M059J (cell line): ENCODE measurements around the gene GADL1. TPM values are rescaled to one million over a fixed set of nuclear protein-coding genes. Genes with fewer than 3 reads are reported as not detected.

ENCODE experiments used
- DNase-seq: peaks from one replicate; pipeline ENCODE4 v3.0.0-alpha.2; 2012; ENCODE audit warnings: low read depth
- total RNA-seq: library from RNA; depleted of rRNA; stranded (reverse); fragments of >200 nt; shearing (Covaris generic); gene quantifications from 2 replicates; pipeline ENCODE4 v1.2.3, GENCODE V29; 2014

The GADL1 gene
- total RNA-seq, 1 experiment from 2014 or later = not detected

DNA sequence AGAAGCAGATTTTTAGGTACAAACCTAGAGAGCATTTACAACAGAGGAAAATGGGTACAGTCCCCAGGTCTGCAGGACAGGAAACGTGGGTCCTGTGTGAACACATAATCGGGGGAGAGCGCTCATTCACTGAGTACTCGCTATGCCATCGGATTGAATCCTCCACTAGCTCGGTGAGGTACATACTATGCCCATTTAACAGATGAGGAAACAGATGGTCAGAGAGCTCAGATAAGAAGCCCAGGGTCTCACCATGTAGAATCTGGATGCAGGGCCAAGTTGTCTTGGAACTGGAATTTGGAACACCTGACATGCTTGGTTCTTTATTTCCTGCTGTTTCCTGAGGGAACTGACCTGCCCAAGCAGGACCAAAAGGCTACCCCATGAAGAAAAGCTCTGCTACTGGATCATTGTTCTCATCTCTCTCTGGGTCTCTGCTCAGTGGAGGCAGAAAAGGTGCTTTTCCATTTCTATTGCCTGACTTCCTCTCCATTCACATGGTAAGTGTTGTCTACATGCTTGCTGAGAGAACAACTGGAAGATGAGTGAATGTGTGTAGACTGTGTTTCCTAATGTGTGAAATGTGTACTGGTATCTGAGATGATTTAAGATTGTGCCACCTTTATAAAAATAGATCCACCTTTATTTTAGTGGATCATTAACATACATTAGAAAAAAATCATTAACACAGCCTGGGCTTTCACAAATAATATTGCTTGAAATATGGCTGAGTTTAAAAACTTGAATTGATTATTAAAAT lies 199.0 kb downstream of the GADL1 start:
- DNase-seq = no peak

GRCh38 chr3:30694668-30695067 lies 199.8 kb downstream of the GADL1 start:
- no peak for DNase-seq

- DNase-seq = no peak
These were observed 200.3 kb downstream of the GADL1 start for GRCh38 chr3:30694148-30694547.

GRCh38 chr3:30693470-30694120 lies 200.9 kb downstream of the GADL1 start:
- peak; percentile 64 for DNase-seq

DNA sequence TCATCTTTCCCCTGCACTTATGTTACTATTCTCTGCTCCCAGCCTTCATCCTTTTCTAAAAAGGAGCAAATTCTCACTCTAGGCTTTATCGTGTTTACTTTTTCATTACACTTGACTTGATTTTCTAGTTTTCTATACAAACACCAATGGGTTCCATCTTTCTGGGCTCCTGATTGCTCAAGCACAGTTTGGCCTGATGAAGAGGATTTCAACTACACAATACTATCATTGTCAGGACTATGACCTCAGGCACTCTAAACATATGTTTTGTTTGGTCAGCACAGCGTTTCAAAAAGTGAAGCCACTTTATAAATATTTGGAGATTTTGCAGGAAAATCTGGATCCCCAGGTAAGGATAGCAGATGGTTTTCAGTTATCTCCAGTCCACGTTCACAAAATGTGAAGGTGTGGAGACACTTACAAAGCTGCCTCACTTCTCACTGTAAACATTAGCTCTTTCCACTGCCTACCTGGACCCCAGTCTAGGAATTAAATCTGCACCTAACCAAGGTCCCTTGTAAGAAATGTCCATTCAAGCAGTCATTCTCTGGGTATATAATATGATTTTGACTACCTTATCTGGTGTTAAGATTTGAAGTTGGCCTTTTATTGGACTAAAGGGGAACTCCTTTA lies 201.8 kb downstream of the GADL1 start:
- DNase-seq = no peak

DNA sequence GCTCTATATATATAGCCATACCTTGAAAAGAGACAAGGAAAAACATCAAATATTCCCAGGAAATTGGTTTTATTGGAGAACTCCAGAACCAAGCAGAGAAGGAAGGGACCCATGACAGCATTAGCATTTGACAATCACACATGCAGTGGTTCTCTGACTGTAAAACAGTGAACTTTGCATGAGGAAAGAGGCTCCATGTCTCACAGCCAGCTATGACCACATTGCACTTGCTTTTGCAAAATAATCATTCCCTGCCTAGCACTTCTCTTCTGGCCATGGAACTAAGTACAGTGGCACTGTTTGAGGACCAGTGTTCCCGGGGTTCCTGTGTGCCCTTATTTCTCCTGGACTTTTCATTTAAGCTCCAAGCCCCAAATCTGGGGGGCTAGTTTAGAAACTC lies 202.5 kb downstream of the GADL1 start:
- no peak for DNase-seq

- DNase-seq = no peak
These were observed 203.1 kb downstream of the GADL1 start for GRCh38 chr3:30691249-30691880.

- no peak for DNase-seq
These were observed 204.3 kb downstream of the GADL1 start for GRCh38 chr3:30690199-30690598.

DNA sequence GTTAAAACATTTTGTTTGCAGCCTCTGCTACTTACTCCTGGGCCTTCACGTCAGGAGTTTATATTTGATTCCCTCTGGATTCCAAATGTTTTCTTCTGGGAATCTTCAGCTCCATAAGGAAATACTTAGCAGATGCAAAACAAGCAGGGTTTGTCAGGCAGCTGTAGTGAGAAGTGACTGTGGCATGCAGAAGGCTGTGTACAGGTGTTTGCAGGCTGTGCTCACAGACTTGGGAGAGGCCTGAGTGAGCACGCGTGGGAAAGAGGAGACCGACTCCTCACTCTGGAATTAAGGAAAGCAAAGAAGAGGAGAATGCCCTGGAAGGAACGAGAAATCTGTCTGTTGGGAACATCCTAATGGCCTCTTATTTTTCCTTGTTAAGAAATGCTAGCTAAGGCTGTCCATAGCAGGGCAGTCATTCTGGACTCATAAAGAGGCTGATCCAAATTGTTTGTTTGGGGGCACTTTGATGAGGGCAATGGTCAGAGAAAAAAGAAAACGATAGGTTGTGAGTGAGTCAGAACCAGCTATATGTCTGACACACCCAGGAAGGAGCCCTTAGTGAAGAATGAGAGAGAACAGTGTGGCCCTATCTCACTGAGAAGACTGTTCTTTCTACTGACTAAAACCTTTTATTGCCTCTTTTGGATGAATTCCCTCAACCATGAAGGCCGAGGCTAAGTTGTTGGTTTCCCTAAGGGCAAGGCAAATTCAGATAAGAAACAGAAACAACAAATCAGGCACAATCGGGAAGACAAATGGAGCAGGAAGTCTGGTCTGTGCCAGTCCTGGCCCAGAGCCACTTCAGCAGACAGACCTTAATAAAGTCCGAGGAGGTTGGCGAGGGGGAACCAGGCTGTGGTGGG lies 205.5 kb downstream of the GADL1 start:
- DNase-seq = peak; percentile 87

DNA sequence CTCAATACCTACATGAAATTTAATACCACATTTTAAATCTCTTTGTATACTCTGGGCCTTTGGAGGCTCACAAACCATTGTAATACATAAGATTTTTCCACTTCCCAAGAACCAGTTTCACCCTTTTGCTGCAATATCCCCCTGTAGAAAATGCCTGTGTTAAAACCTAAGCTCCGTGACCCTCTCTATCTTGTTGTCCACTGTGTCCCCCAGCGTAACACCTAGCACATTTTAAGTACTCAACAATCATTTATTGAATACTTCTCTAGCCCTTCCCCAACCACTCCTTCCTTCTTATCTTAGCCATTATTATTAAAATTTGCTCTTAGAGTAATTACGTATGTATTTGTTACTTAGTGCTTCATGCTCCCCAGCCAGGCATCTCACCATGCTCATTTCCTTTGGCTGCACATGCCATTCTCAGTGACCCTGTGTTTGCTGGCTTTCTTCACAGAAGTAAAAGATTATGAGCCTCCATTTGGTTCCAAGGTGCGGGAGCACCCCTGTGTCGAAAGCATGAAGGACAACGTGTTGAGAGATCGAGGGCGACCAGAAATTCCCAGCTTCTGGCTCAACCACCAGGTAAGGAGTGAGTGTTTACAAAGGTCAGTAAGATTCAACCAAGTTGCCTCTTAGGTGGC lies 206.4 kb downstream of the GADL1 start:
- no peak for DNase-seq

GRCh38 chr3:30686799-30687198 lies 207.7 kb downstream of the GADL1 start:
- DNase-seq = no peak

- DNase-seq = peak; percentile 13
These were observed 208.3 kb downstream of the GADL1 start for GRCh38 chr3:30686176-30686575.

DNA sequence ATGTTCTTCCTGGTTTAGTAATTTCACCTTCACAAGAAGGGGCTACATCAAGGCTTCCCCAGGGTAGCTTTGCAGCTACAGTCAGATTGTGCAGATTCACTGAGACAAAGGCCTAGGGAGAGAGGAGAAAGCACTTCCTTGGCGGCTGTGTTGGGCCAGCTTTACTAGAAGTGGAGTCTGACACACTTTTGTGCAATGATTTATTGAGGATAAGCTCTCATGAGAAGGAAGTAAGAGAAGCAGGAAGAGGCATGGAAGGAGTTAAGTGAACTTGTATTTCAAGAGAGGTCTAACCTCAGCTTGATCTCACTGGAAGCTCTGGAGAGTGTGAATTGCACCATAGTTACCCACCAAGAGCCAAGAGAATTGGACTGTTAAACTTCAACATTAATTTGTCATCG lies 209.2 kb downstream of the GADL1 start:
- no peak for DNase-seq

- no peak for DNase-seq
These were observed 210.1 kb downstream of the GADL1 start for GRCh38 chr3:30684356-30684755.

- peak; percentile 37 for DNase-seq
These were observed 210.7 kb downstream of the GADL1 start for GRCh38 chr3:30683769-30684168.

DNA sequence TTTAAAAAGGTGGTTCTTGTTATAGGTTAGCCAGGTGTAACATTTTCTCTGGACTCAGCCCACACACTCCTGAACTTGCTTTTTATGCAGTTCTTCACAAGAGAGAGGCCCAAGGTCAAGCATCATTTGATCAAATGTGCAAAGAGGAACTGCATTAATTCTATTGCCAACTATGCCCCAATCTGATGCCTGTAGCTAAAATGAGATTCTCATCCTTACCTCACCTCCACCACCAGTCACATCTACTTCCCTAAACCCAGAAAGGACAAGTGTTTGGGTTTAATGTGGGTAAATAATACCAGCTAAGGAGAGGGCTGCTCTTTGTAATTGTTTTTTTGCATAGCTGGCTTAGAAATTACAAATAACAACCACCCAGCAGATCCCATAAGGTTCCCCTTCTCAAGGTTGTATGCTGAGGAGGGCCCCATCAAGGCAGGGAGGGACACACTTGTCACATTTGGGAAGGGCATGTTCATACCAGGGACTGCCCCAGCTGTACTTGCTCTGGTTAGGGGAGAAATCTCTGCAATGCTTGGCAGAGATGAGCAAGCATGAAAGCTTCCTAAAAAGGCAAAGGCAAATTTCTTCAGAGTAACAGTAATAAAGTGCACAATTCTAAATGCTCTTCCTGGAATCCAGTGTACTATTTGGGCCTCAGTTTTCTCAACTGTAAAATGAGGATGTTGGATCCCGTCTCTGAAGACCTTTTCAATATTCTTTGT lies 211.9 kb downstream of the GADL1 start:
- no peak for DNase-seq

- DNase-seq = peak; percentile 34
These were observed 212.7 kb downstream of the GADL1 start for GRCh38 chr3:30681649-30682211.

GRCh38 chr3:30680789-30681648 lies 213.4 kb downstream of the GADL1 start:
- no peak for DNase-seq

DNA sequence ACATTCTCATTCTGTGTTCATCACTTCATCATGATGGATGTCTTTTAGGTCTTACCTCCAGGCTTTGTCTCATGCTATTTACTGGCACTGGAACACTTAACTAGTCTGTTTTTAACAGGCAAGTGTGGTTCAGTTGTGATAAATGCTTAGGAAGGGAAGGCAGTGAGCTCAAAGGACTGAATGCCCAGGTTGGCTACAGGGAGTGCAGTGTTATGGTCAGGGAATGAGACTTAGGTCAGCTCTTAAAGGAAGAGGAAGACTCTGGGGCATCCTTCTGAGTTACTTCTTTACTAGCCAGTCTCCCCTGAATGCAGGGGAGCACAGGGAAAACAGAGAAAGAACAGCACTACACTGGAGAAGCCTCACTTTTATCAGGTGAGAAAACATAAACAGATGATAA lies 215.4 kb downstream of the GADL1 start:
- no peak for DNase-seq
